H1 (cell line): ENCODE data around the gene YAP1. TPM values are rescaled to one million over a fixed set of nuclear protein-coding genes. Genes with fewer than 3 reads are reported as not detected.

ENCODE experiments used
- CTCF ChIA-PET: fragments of 300-600 bp; sonication (Branson Sonifier 250); formaldehyde crosslinking; loops from one replicate; lab custom pipeline; 2021; ENCODE audit not compliant: partially characterized antibody; lab: Charles Lee
- POLR2A ChIA-PET: fragments of 300-600 bp; sonication (Branson Sonifier 250); formaldehyde crosslinking; loops from one replicate; lab custom pipeline; 2021; ENCODE audit warnings: inconsistent platforms; ENCODE audit not compliant: partially characterized antibody; lab: Charles Lee
- DNase-seq, 2 experiments: peaks; one replicate each; pipeline versions ENCODE4 v3.0.0 to v3.0.0-alpha.2; 2010 to 2022; ENCODE audit warnings: low spot score in 2 of 2, low read depth in 1 of 2, mixed read lengths in 1 of 2
- FAIRE-seq: peaks from 2 replicates; lab custom pipeline; 2011; peaks lifted over from hg19 to GRCh38; lab: Jason Lieb, UNC
- H2AFZ ChIP-seq: 2 replicates; pipeline ENCODE4 v1.8.1; 2012; ENCODE audit warnings: low read length, inconsistent platforms
- H2AK5ac ChIP-seq: 2 replicates; pipeline ENCODE4 v1.6.1; 2013; ENCODE audit warnings: low read depth, low read length
- H2BK120ac ChIP-seq: replicated peaks from 2 replicates; pipeline ENCODE3; 2013; ENCODE audit warnings: low read depth, low read length, inconsistent platforms
- H2BK12ac ChIP-seq: 2 replicates; pipeline ENCODE4 v1.6.1; 2013; ENCODE audit warnings: low read depth, low read length
- H2BK15ac ChIP-seq: 2 replicates; pipeline ENCODE4 v1.6.1; 2013; ENCODE audit warnings: low read length
- H2BK20ac ChIP-seq: 2 replicates; pipeline ENCODE4 v1.6.1; 2013; ENCODE audit warnings: low read length
- H2BK5ac ChIP-seq: 2 replicates; pipeline ENCODE4 v1.6.1; 2013; ENCODE audit warnings: low read depth, low read length
- H3K14ac ChIP-seq: 2 replicates; pipeline ENCODE4 v1.6.1; 2013; ENCODE audit warnings: inconsistent platforms; ENCODE audit not compliant: insufficient read length
- H3K18ac ChIP-seq: 2 replicates; pipeline ENCODE4 v1.6.1; 2013; ENCODE audit warnings: low read length; ENCODE audit errors: extremely low read depth
- H3K23ac ChIP-seq: 2 replicates; pipeline ENCODE4 v1.6.1; 2013; ENCODE audit warnings: inconsistent platforms; ENCODE audit not compliant: insufficient read length
- H3K23me2 ChIP-seq: 2 replicates; pipeline ENCODE4 v1.6.1; 2013; ENCODE audit warnings: low read depth, low read length
- H3K27ac ChIP-seq: 2 replicates; pipeline ENCODE4 v1.6.1; 2011; ENCODE audit warnings: low read depth, low read length, inconsistent platforms
- H3K27me3 ChIP-seq, 4 experiments: replicated peaks in 1 of 4; 1 replicate in 1 of 4; 2 replicates in 3 of 4; pipeline versions ENCODE4 v1.6.1 to v1.8.1; 2011 to 2013; ENCODE audit warnings: low read length in 3 of 4, mild to moderate bottlenecking in 3 of 4, inconsistent platforms in 2 of 4, mixed read lengths in 2 of 4, moderate library complexity in 1 of 4; ENCODE audit not compliant: control insufficient read depth in 3 of 4, insufficient read depth in 3 of 4; ENCODE audit errors: extremely low read depth in 1 of 4
- H3K36me3 ChIP-seq, 4 experiments: 2 replicates each; pipeline versions ENCODE4 v1.6.1 to v1.8.1; 2011 to 2013; ENCODE audit warnings: mild to moderate bottlenecking in 4 of 4, low read length in 3 of 4, moderate library complexity in 2 of 4, control low read depth in 1 of 4, inconsistent platforms in 1 of 4; ENCODE audit not compliant: insufficient read depth in 4 of 4, control insufficient read depth in 2 of 4
- H3K4ac ChIP-seq: replicated peaks from 2 replicates; pipeline ENCODE3; 2013; ENCODE audit warnings: low read length, low read depth, mixed read lengths, inconsistent platforms; ENCODE audit not compliant: insufficient read length
- H3K4me1 ChIP-seq, 4 experiments: replicated peaks in 1 of 4; 1 replicate in 1 of 4; 2 replicates in 3 of 4; pipeline versions ENCODE4 v1.6.1 to v1.8.1; 2011 to 2013; ENCODE audit warnings: low read length in 3 of 4, inconsistent platforms in 2 of 4, mixed read lengths in 1 of 4; ENCODE audit not compliant: insufficient read depth in 4 of 4, control insufficient read depth in 3 of 4
- H3K4me2 ChIP-seq, 2 experiments: 2 replicates each; pipeline versions ENCODE4 v1.6.1 to v1.8.1; 2011 to 2013; ENCODE audit warnings: low read depth in 2 of 2, low read length in 2 of 2, control low read depth in 1 of 2, inconsistent platforms in 1 of 2, mild to moderate bottlenecking in 1 of 2; ENCODE audit not compliant: insufficient read depth in 1 of 2
- H3K4me3 ChIP-seq, 4 experiments: fragments of 200-600, 300-600 bp in 1 of 4; sonication (generic), shearing (Covaris generic), sonication (Bioruptor Twin) in 1 of 4; 2 replicates each; pipeline versions ENCODE4 v1.5.1 to v1.8.1; 2011 to 2016; ENCODE audit warnings: low read length in 4 of 4, low read depth in 3 of 4, control low read depth in 2 of 4, inconsistent platforms in 2 of 4, mild to moderate bottlenecking in 2 of 4, mixed read lengths in 1 of 4, moderate library complexity in 1 of 4; ENCODE audit not compliant: insufficient read depth in 2 of 4; ENCODE audit errors: extremely low read depth in 1 of 4
- H3K56ac ChIP-seq: replicated peaks from 2 replicates; pipeline ENCODE3; 2013; ENCODE audit warnings: low read depth, mild to moderate bottlenecking, mixed read lengths, low read length, inconsistent platforms; ENCODE audit not compliant: insufficient read length
- H3K79me1 ChIP-seq: 2 replicates; pipeline ENCODE4 v1.6.1; 2013; ENCODE audit warnings: low read depth, low read length, control low read depth
- H3K79me2 ChIP-seq, 2 experiments: 2 replicates each; pipeline versions ENCODE4 v1.6.1 to v1.8.1; 2012 to 2013; ENCODE audit warnings: low read length in 2 of 2, mild to moderate bottlenecking in 2 of 2, inconsistent platforms in 1 of 2; ENCODE audit not compliant: insufficient read depth in 2 of 2, control insufficient read depth in 1 of 2
- H3K9ac ChIP-seq, 4 experiments: replicated peaks in 1 of 4; 1 replicate in 1 of 4; 2 replicates in 3 of 4; pipeline versions ENCODE4 v1.6.1 to v1.8.1; 2011 to 2013; ENCODE audit warnings: low read depth in 3 of 4, low read length in 3 of 4, control low read depth in 2 of 4, mild to moderate bottlenecking in 2 of 4, moderate library complexity in 2 of 4, inconsistent platforms in 1 of 4; ENCODE audit errors: extremely low read depth in 1 of 4
- H3K9me3 ChIP-seq, 2 experiments: 2 replicates each; pipeline versions ENCODE4 v1.6.1 to v1.8.1; 2012 to 2013; ENCODE audit warnings: mild to moderate bottlenecking in 2 of 2, moderate library complexity in 2 of 2, control low read depth in 1 of 2, inconsistent platforms in 1 of 2, low read depth in 1 of 2, low read length in 1 of 2, mixed read lengths in 1 of 2; ENCODE audit not compliant: insufficient read depth in 2 of 2
- H4K20me1 ChIP-seq, 2 experiments: replicated peaks in 1 of 2; 2 replicates each; pipeline versions ENCODE3 to v1.8.1; 2011 to 2013; ENCODE audit warnings: inconsistent platforms in 2 of 2, low read length in 2 of 2, mild to moderate bottlenecking in 1 of 2; ENCODE audit not compliant: insufficient read depth in 2 of 2, control insufficient read depth in 1 of 2
- H4K5ac ChIP-seq: 2 replicates; pipeline ENCODE4 v1.6.1; 2013; ENCODE audit warnings: low read length, low read depth, mixed read lengths, inconsistent platforms; ENCODE audit not compliant: insufficient read length
- H4K8ac ChIP-seq: 2 replicates; pipeline ENCODE4 v1.8.0; 2013; ENCODE audit warnings: mild to moderate bottlenecking, moderate library complexity, low read length, inconsistent platforms; ENCODE audit not compliant: insufficient read depth; ENCODE audit errors: extremely low read depth
- H4K91ac ChIP-seq: replicated peaks from 2 replicates; pipeline ENCODE3; 2013; ENCODE audit warnings: low read length, mixed read lengths, inconsistent platforms; ENCODE audit not compliant: insufficient read length
- ASH2L ChIP-seq: fragments of 200-600, 300-600 bp; sonication (generic); IDR thresholded peaks from one replicate; pipeline ENCODE4 v1.7.1; 2017; ENCODE audit warnings: low read length
- CBX8 ChIP-seq: fragments of 300-800, 300-1000 bp; sonication (generic); IDR thresholded peaks from 2 replicates; pipeline ENCODE4 v1.7.1; 2016; ENCODE audit warnings: low read depth, low read length, borderline replicate concordance
- CHD1 ChIP-seq: IDR thresholded peaks from 2 replicates; pipeline ENCODE4 v1.6.1; 2012; ENCODE audit warnings: low read depth, low read length, improper control_type of control experiment
- FOSL1 ChIP-seq: IDR thresholded peaks from 2 replicates; pipeline ENCODE4 v1.6.1; 2011; ENCODE audit warnings: mild to moderate bottlenecking, low read depth, low read length, moderate library complexity; ENCODE audit not compliant: insufficient read depth
- HDAC2 ChIP-seq, 2 experiments: fragments of 300-600 bp in 1 of 2; sonication (generic) in 1 of 2; IDR thresholded peaks; 2 replicates each; pipeline ENCODE4 v1.6.1; 2011 to 2012; ENCODE audit warnings: low read depth in 2 of 2, low read length in 2 of 2, mild to moderate bottlenecking in 2 of 2, moderate library complexity in 2 of 2, borderline replicate concordance in 1 of 2, inconsistent platforms in 1 of 2
- KDM5A ChIP-seq: fragments of 200-600 bp; IDR thresholded peaks from 2 replicates; pipeline ENCODE4 v1.7.1; 2012; ENCODE audit warnings: mild to moderate bottlenecking, low read length, inconsistent platforms, mixed read lengths
- NANOG ChIP-seq: IDR thresholded peaks from 2 replicates; pipeline ENCODE4 v1.6.1; 2011; ENCODE audit warnings: low read length, low read depth, mild to moderate bottlenecking, inconsistent platforms; ENCODE audit not compliant: insufficient read depth, poor library complexity, severe bottlenecking
- RAD21 ChIP-seq, 2 experiments: IDR thresholded peaks in 1 of 2; conservative IDR thresholded peaks in 1 of 2; 2 replicates each; pipeline ENCODE4 v1.6.1; 2011; ENCODE audit warnings: low read depth in 2 of 2, low read length in 2 of 2, improper control_type of control experiment in 1 of 2, inconsistent platforms in 1 of 2, mild to moderate bottlenecking in 1 of 2, moderate library complexity in 1 of 2
- SAP30 ChIP-seq: fragments of 300-600 bp; sonication (generic); IDR thresholded peaks from 2 replicates; pipeline ENCODE4 v1.7.1; 2012; ENCODE audit warnings: low read length, moderate library complexity, mild to moderate bottlenecking, inconsistent platforms; ENCODE audit not compliant: insufficient read depth, insufficient replicate concordance
- SP1 ChIP-seq: IDR thresholded peaks from 2 replicates; pipeline ENCODE4 v1.6.1; 2011; ENCODE audit warnings: low read depth, low read length
- WGBS, 2 experiments: shearing (Covaris generic) in 1 of 2; methylation state at CpG; one replicate each; pipeline versions ENCODE4 v1.1.6 to v1.1.7; 2013 to 2015; ENCODE audit warnings: low lambda C conversion rate in 2 of 2, mixed read lengths in 2 of 2, inconsistent platforms in 1 of 2, low coverage in 1 of 2, missing lambda C conversion rate in 1 of 2; ENCODE audit not compliant: insufficient replicate concordance in 2 of 2, insufficient coverage in 1 of 2, insufficient read length in 1 of 2; ENCODE audit errors: extremely low coverage in 1 of 2, missing lambda C conversion rate in 1 of 2; 5-methylcytosine and 5-hydroxymethylcytosine counted together
- polyA plus RNA-seq, 7 experiments: library from polyadenylated mRNA; depleted of rRNA in 3 of 7; stranded (reverse) in 5 of 7; unstranded in 2 of 7; fragments of >200 nt in 5 of 7; fragments of 200-250 nt in 2 of 7; gene quantifications; 1 replicate in 5 of 7; 2 replicates in 1 of 7; 4 replicates in 1 of 7; pipeline versions ENCODE4 v1.2.1 to v1.2.3, GENCODE V29; 2011 to 2013; ENCODE audit warnings: missing spikeins in 2 of 7, mixed read lengths in 2 of 7
- total RNA-seq: library from RNA; stranded (reverse); fragmentation: NEBNext Ultra II Directional; extraction: Animal tissue kit (Norgen Biotek cat#: 25700); gene quantifications from 2 replicates; pipeline ENCODE4 v1.2.1, GENCODE V29; 2021
- TF ChIP-seq, protein P1 (sequence below): IDR thresholded peaks from 2 replicates; pipeline ENCODE4 v1.6.1; 2011; ENCODE audit warnings: low read length, improper control_type of control experiment

YAP1 gene
- total and polyA plus RNA-seq, 2 of the 8 experiments (the other 6 are each of a cell fraction or from before 2014, with no cell fraction given) = 62.0 to 108 TPM

DNA sequence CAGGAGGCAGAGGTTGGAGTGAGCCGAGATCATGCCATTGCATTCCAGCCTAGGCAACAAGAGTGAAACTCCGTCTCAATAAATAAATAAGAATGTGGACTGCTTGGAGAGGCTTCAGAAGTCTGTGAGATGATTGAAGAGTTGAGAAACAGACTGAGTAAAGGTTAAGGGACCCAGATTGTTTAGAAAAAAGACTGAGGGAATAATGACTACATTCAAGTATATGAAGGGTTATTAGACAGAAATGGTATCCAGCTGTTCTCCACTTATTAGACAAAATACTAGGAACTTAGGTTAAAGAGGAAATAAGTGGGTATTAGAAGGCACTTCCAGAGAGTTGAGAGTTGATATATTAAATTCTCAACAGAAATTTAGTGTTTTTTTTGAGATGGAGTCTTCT, 10.5 kb upstream of the YAP1 start:
- no peak for FAIRE-seq
- CTCF ChIA-PET = no interaction called here
- H4K20me1 ChIP-seq = no peaks in the 10 kb centered on the region
- no peak for TF ChIP-seq CBX8
- no peak for TF ChIP-seq SAP30
- no peak for TF ChIP-seq RAD21 (IDR thresholded peaks at IDR 0.05 in 1 of 2, conservative IDR thresholded peaks at IDR 0.05 in 1 of 2; ENCODE audit: low read depth in 2 of 2, low read length in 2 of 2)
- no peak for TF ChIP-seq HDAC2 (IDR thresholded peaks at IDR 0.05; ENCODE audit: borderline replicate concordance in 1 of 2, low read depth in 2 of 2, low read length in 2 of 2)
- TF ChIP-seq, protein P1, sequence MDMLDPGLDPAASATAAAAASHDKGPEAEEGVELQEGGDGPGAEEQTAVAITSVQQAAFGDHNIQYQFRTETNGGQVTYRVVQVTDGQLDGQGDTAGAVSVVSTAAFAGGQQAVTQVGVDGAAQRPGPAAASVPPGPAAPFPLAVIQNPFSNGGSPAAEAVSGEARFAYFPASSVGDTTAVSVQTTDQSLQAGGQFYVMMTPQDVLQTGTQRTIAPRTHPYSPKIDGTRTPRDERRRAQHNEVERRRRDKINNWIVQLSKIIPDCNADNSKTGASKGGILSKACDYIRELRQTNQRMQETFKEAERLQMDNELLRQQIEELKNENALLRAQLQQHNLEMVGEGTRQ = no peak
- TF ChIP-seq KDM5A = no peak
- no peak for TF ChIP-seq CHD1
- no peak for TF ChIP-seq ASH2L
- no peak for TF ChIP-seq SP1
- TF ChIP-seq FOSL1 = no peak
- TF ChIP-seq NANOG = no peak

More for the DNA sequence above, 10.5 kb upstream of the YAP1 start:
- no peak overlapping the region for H4K8ac ChIP-seq
- no peaks in the 10 kb centered on the region for H3K23me2 ChIP-seq
- H3K27ac ChIP-seq = no peak overlapping the region
- no peak overlapping the region for H3K23ac ChIP-seq
- POLR2A ChIA-PET = interaction anchor here (0.6 kb wide), 1 partner anchor 10 kb away, joined by 3 read pairs; no protein-coding TSS in a partner anchor
- H3K4me2 ChIP-seq = no peak overlapping the region
- 81% methylated on average over 2 of the region's 2 CpGs; no CpG with 5 or more reads in 1 of the 2 experiments for WGBS, 2 experiments
- no peak overlapping the region for H2BK15ac ChIP-seq
- no peak overlapping the region for H3K4me3 ChIP-seq
- H2BK20ac ChIP-seq = no peak overlapping the region
- no peaks in the 10 kb centered on the region for H3K4me1 ChIP-seq
- H3K14ac ChIP-seq = no peak overlapping the region
- DNase-seq = no peak
- no peaks in the 10 kb centered on the region for H3K36me3 ChIP-seq
- no peak overlapping the region for H4K5ac ChIP-seq
- no peak overlapping the region for H2BK12ac ChIP-seq
- H3K9ac ChIP-seq = no peak overlapping the region
- H3K27me3 ChIP-seq = no peaks in the 10 kb centered on the region
- no peak overlapping the region for H2AFZ ChIP-seq
- no peak overlapping the region for H3K56ac ChIP-seq
- H3K4ac ChIP-seq = no peak overlapping the region
- no peak overlapping the region for H2AK5ac ChIP-seq
- H2BK5ac ChIP-seq = no peak overlapping the region
- no peak overlapping the region for H2BK120ac ChIP-seq
- no peak overlapping the region for H3K18ac ChIP-seq
- H3K79me1 ChIP-seq = no peaks in the 10 kb centered on the region
- H3K79me2 ChIP-seq = no peaks in the 10 kb centered on the region
- no peaks in the 10 kb centered on the region for H3K9me3 ChIP-seq
- H4K91ac ChIP-seq = no peak overlapping the region
